Glutamatergic neuron (in vitro differentiated cells): ENCODE measurements around the gene ADD2. TPM values are rescaled to one million over a fixed set of nuclear protein-coding genes. Genes with fewer than 3 reads are reported as not detected.
A peak's percentile ranks its signal among the peaks of the same experiment; 100 is the strongest.
"Not testable (repeated sequence)": the region's sequence is repeated elsewhere in the genome, so short reads cannot be mapped to it uniquely, and the experiment has no call there.

ENCODE experiments used
- DNase-seq: peaks from one replicate; pipeline ENCODE4 v3.0.0; 2022
- H3K27ac Mint-ChIP-seq: one replicate; pipeline ENCODE4 v1.8.0; 2020; ENCODE audit warnings: mild to moderate bottlenecking, mixed read lengths, inconsistent platforms; ENCODE audit not compliant: unreplicated experiment
- H3K27me3 Mint-ChIP-seq: one replicate; pipeline ENCODE4 v1.8.0; 2020; ENCODE audit warnings: mild to moderate bottlenecking, moderate library complexity, mixed read lengths, inconsistent platforms; ENCODE audit not compliant: unreplicated experiment
- H3K36me3 Mint-ChIP-seq: one replicate; pipeline ENCODE4 v1.8.0; 2020; ENCODE audit warnings: mild to moderate bottlenecking, mixed read lengths, inconsistent platforms; ENCODE audit not compliant: unreplicated experiment
- H3K4me1 Mint-ChIP-seq: one replicate; pipeline ENCODE4 v1.8.0; 2020; ENCODE audit warnings: mild to moderate bottlenecking, low read depth, mixed read lengths, inconsistent platforms; ENCODE audit not compliant: unreplicated experiment
- H3K4me3 Mint-ChIP-seq: one replicate; pipeline ENCODE4 v1.8.0; 2020; ENCODE audit warnings: mild to moderate bottlenecking, mixed read lengths, inconsistent platforms; ENCODE audit not compliant: unreplicated experiment
- H3K9me3 Mint-ChIP-seq: one replicate; pipeline ENCODE4 v1.8.0; 2020; ENCODE audit warnings: mild to moderate bottlenecking, moderate library complexity, mixed read lengths, inconsistent platforms; ENCODE audit not compliant: unreplicated experiment
- CTCF ChIP-seq: fragments of 200-600 bp; sonication (generic); IDR thresholded peaks from one replicate; pipeline ENCODE4 v1.5.0; 2021; ENCODE audit not compliant: partially characterized antibody, unreplicated experiment
- total RNA-seq: library from RNA; stranded (reverse); fragmentation: NEBNext Ultra II Directional; extraction: Animal tissue kit (Norgen Biotek cat#: 25700); gene quantifications from one replicate; pipeline ENCODE4 v1.2.1, GENCODE V29; 2021; ENCODE audit not compliant: unreplicated experiment

Gene ADD2
- total RNA-seq, 1 donor from 2014 or later = 373 TPM

DNA sequence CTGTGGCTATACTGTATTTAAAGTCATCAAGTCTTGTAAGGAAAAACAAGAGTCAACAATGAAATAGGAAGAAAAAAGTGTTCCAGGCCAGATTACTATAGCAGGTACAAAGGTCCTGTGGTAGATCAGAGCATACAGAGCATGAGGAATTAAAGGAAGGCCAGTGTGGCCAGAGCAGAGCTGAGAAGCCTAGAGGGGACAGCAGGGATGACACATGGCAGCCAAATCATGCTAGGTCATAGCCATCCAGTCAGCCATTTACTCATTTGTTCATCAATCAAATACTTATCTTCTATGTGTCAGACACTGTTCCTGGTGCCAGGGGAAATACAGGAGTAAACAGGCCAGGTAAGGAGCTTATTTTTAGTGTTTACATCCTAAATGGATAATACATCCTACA lies 24.3 kb downstream of the ADD2 start:
- Mint-ChIP-seq H3K27me3 (peaks cover 4% of the 10 kb centered on the region), H3K4me1 (peaks cover 71% of the 10 kb centered on the region), H3K36me3 (peaks cover 10% of the 10 kb centered on the region), H3K27ac (peak overlapping the region; percentile 70), H3K9me3 (peaks cover 4% of the 10 kb centered on the region), H3K4me3 (no peak overlapping the region)
- no peak for TF ChIP-seq CTCF
- no peak for DNase-seq

DNA sequence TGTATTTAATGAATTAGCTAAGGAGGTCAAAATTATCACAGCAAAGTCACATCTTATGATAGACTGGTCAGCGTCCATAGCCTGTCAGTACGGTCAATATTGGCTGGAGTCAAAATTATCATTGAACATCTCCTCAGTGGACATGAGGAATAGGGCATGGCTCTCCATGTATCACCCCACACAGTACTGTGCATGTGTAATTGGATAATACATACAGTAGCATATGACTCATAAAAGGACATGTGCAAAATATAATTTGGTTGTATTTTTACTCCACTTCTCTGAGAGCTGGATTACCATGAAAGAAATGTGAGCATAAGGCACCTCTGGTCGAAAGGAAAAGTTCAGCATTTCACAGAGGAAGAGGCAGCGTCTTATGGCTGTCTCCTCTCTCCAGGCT lies 24.9 kb downstream of the ADD2 start:
- H3K27ac Mint-ChIP-seq = no peak overlapping the region
- H3K9me3 Mint-ChIP-seq = peaks cover 4% of the 10 kb centered on the region
- no peak overlapping the region for H3K4me3 Mint-ChIP-seq
- DNase-seq = no peak
- no peak for TF ChIP-seq CTCF
- H3K36me3 Mint-ChIP-seq = peaks cover 10% of the 10 kb centered on the region
- peaks cover 72% of the 10 kb centered on the region for H3K4me1 Mint-ChIP-seq
- peaks cover 4% of the 10 kb centered on the region for H3K27me3 Mint-ChIP-seq

DNA sequence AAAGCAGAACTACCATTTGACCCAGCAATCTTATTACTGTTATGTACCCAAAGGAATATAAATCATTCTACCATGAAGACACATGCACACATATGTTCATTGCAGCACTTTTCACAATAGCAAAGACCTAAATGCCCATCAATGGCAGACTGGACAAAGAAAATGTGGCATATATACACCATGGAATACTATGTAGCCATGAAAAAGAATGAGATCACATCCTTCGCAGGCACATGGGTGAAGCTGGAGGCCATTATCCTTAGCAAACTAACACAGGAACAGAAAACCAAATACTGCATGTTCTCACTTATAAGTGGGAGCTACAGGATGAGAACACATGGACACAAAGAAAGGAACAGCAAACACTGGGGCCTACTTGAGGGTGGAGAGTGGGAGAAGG lies 28.5 kb downstream of the ADD2 start:
- H3K27me3 Mint-ChIP-seq, H3K36me3 Mint-ChIP-seq, H3K9me3 Mint-ChIP-seq, H3K4me3 Mint-ChIP-seq, DNase-seq, H3K27ac Mint-ChIP-seq: not testable (repeated sequence)
- H3K4me1 Mint-ChIP-seq = peaks cover 62% of the 10 kb centered on the region

- Mint-ChIP-seq H3K27ac (no peak overlapping the region), H3K4me1 (peaks cover 66% of the 10 kb centered on the region), H3K4me3 (no peak overlapping the region), H3K9me3 (peaks cover 13% of the 10 kb centered on the region), H3K27me3 (peaks cover 7% of the 10 kb centered on the region), H3K36me3 (no peaks in the 10 kb centered on the region)
- no peak for DNase-seq
- no peak for TF ChIP-seq CTCF
Observed at GRCh38 chr2:70738159-70738558, 29.8 kb downstream of the ADD2 start.

- peaks cover 27% of the 10 kb centered on the region for H3K9me3 Mint-ChIP-seq
- peaks cover 75% of the 10 kb centered on the region for H3K4me1 Mint-ChIP-seq
- peak overlapping the region; percentile 84 for H3K4me3 Mint-ChIP-seq
- peak overlapping the region; percentile 99 for H3K27ac Mint-ChIP-seq
- no peaks in the 10 kb centered on the region for H3K36me3 Mint-ChIP-seq
- TF ChIP-seq CTCF = no peak
- no peak for DNase-seq
- peaks cover 20% of the 10 kb centered on the region for H3K27me3 Mint-ChIP-seq
Observed at GRCh38 chr2:70735071-70735470, 32.9 kb downstream of the ADD2 start.
